HUES48 (cell line): ENCODE results near the gene ATG2A.

ENCODE experiments used
- H3K27ac ChIP-seq: one replicate; pipeline ENCODE4 v1.7.0; 2013; ENCODE audit warnings: low read depth, low read length, inconsistent platforms
- H3K27me3 ChIP-seq: 2 replicates; pipeline ENCODE4 v1.6.1; 2013; ENCODE audit warnings: mild to moderate bottlenecking, low read length; ENCODE audit not compliant: control insufficient read depth, insufficient read depth
- H3K36me3 ChIP-seq: 2 replicates; pipeline ENCODE4 v1.6.1; 2013; ENCODE audit warnings: low read length; ENCODE audit not compliant: control insufficient read depth, insufficient read depth
- H3K4me1 ChIP-seq: 2 replicates; pipeline ENCODE4 v1.6.1; 2013; ENCODE audit warnings: mild to moderate bottlenecking, low read length; ENCODE audit not compliant: control insufficient read depth, insufficient read depth
- H3K4me3 ChIP-seq: 2 replicates; pipeline ENCODE4 v1.5.1; 2013; ENCODE audit warnings: mild to moderate bottlenecking, low read depth, low read length
- H3K9ac ChIP-seq: 2 replicates; pipeline ENCODE4 v1.6.1; 2013; ENCODE audit warnings: mild to moderate bottlenecking, low read depth, low read length, moderate library complexity
- H3K9me3 ChIP-seq: 2 replicates; pipeline ENCODE4 v1.6.1; 2013; ENCODE audit warnings: low read length; ENCODE audit not compliant: control insufficient read depth, insufficient read depth

Gene ATG2A

GRCh38 chr11:64913171-64913727 is 3.8 kb downstream of the ATG2A start:
- Histone ChIP-seq H3K4me3 (no peak overlapping the region), H3K9ac (no peak overlapping the region), H3K27ac (no peak overlapping the region), H3K27me3 (no peaks in the 10 kb centered on the region), H3K4me1 (peaks cover 12% of the 10 kb centered on the region; the same call in 1 of the 2 replicates), H3K36me3 (peaks cover 52% of the 10 kb centered on the region), H3K9me3 (no peaks in the 10 kb centered on the region)

DNA sequence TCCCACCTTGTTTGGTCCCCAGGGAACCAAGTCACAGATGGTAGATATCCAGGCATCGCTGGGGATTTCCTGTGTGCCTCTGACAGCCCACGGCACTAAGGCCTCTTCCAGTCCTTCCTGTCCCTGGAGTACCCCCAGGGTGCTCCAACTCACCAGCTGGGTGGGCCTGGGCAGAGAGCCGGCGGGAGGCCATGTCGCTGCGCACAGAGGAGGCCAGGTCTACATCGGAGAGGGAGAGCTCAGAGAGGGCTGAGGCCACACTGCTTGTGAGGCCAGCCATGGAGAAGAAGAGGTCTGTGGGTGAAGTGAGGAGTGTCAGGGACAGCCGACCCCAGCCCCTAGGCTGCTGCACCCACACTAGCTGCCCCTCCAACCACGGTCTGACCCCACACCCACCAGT is 5.3 kb downstream of the ATG2A start:
- no peaks in the 10 kb centered on the region for H3K9me3 ChIP-seq
- H3K36me3 ChIP-seq = peaks cover 64% of the 10 kb centered on the region

DNA sequence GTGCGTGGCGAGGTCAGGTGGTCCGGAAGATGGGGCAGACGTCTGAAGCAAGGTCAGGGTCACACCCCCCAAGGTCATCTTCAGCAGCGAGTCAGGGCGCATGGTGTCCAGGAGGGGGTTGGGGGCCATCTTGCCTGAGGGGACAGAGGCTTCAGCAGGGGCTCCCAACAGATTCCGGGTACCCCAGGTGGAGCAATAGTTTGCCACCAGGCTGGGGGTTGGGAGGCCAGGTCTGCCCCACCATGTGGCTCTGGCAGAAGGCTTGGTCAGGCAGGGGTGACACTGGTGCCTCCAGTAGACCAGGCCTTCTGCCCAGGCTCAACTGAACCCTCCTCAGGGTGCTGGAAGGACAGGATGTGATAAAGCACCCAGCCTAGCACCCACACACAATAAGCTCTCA is 5.9 kb downstream of the ATG2A start:
- peaks cover 69% of the 10 kb centered on the region for H3K36me3 ChIP-seq
- H3K4me1 ChIP-seq = peaks cover 6% of the 10 kb centered on the region; the same call in 1 of the 2 replicates
- no peak overlapping the region for H3K27ac ChIP-seq
- H3K27me3 ChIP-seq = no peaks in the 10 kb centered on the region
- H3K9ac ChIP-seq = no peak overlapping the region
- H3K4me3 ChIP-seq = no peak overlapping the region
- H3K9me3 ChIP-seq = no peaks in the 10 kb centered on the region

More for the DNA sequence above, 5.3 kb downstream of the ATG2A start:
- Histone ChIP-seq H3K27me3 (no peaks in the 10 kb centered on the region), H3K4me1 (peaks cover 6% of the 10 kb centered on the region; the same call in 1 of the 2 replicates), H3K9ac (no peak overlapping the region), H3K27ac (no peak overlapping the region), H3K4me3 (no peak overlapping the region)

- Histone ChIP-seq H3K27ac (no peak overlapping the region), H3K9me3 (no peaks in the 10 kb centered on the region), H3K9ac (no peak overlapping the region), H3K4me1 (0 out of 2 replicates have a peak, but pooled peaks cover under 1% of the 10 kb centered on the region), H3K36me3 (peaks cover 75% of the 10 kb centered on the region), H3K27me3 (no peaks in the 10 kb centered on the region), H3K4me3 (no peak overlapping the region)
These were observed 6.4 kb downstream of the ATG2A start for GRCh38 chr11:64910451-64911093.

- Histone ChIP-seq H3K27me3 (no peaks in the 10 kb centered on the region), H3K9ac (no peak overlapping the region), H3K4me1 (no peaks in the 10 kb centered on the region), H3K4me3 (no peak overlapping the region), H3K9me3 (no peaks in the 10 kb centered on the region), H3K27ac (no peak overlapping the region), H3K36me3 (peaks cover 81% of the 10 kb centered on the region)
These were observed 7.2 kb downstream of the ATG2A start for GRCh38 chr11:64909653-64910343.

DNA sequence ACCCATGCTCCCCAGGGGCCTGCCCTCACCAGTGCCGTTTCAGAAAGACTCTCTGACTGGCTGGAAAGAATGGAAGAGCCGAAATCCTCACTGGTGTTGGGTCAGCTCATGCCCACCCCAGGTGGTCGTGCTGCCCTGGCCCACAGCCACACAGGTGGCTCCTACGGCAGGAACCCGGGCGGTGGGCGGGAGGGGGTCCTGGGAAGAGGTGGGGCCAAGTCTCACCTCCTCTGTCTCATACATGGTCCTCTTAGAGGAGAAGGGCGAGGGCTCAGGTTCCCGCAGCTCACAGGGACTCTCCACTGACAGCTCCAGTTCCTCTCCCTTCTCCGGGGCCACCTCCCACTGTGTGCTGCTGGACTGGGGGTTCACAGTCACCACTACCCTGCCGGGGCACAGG is 8.2 kb downstream of the ATG2A start:
- H3K9me3 ChIP-seq = no peaks in the 10 kb centered on the region
- no peak overlapping the region for H3K4me3 ChIP-seq
- H3K4me1 ChIP-seq = no peaks in the 10 kb centered on the region
- H3K27me3 ChIP-seq = no peaks in the 10 kb centered on the region
- peaks cover 77% of the 10 kb centered on the region for H3K36me3 ChIP-seq
- no peak overlapping the region for H3K9ac ChIP-seq
- H3K27ac ChIP-seq = no peak overlapping the region

DNA sequence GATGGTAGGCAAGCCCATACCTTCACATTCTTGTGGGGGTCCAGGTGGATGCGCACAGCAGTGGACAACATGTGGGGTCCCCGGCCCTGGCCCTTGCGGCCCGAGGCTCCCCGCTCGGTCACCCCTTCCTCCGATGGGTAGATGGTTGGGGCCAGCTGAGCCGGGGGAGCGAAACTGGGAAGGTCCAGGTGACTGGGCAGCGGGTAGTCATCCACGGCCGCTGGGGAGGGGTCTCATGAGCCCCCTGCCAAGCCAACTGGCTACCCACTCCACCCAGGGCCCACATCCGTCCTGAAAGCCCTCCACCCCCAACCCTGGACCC is 10.7 kb downstream of the ATG2A start:
- Histone ChIP-seq H3K9me3 (no peaks in the 10 kb centered on the region), H3K4me1 (no peaks in the 10 kb centered on the region), H3K9ac (no peak overlapping the region), H3K36me3 (peaks cover 68% of the 10 kb centered on the region), H3K4me3 (no peak overlapping the region), H3K27ac (no peak overlapping the region), H3K27me3 (no peaks in the 10 kb centered on the region)

GRCh38 chr11:64905516-64906313 is 11.3 kb downstream of the ATG2A start:
- Histone ChIP-seq H3K36me3 (peaks cover 65% of the 10 kb centered on the region), H3K9me3 (no peaks in the 10 kb centered on the region), H3K27ac (no peak overlapping the region), H3K4me3 (no peak overlapping the region), H3K9ac (no peak overlapping the region), H3K4me1 (no peaks in the 10 kb centered on the region), H3K27me3 (no peaks in the 10 kb centered on the region)

- Histone ChIP-seq H3K27ac (no peak overlapping the region), H3K4me1 (no peaks in the 10 kb centered on the region), H3K9me3 (no peaks in the 10 kb centered on the region), H3K9ac (no peak overlapping the region), H3K4me3 (no peak overlapping the region), H3K27me3 (no peaks in the 10 kb centered on the region), H3K36me3 (peaks cover 55% of the 10 kb centered on the region)
These were observed 13.6 kb downstream of the ATG2A start for GRCh38 chr11:64903291-64903833.

GRCh38 chr11:64902102-64902900 is 14.7 kb downstream of the ATG2A start:
- Histone ChIP-seq H3K36me3 (peaks cover 59% of the 10 kb centered on the region), H3K9ac (no peak overlapping the region)

More at GRCh38 chr11:64902102-64902900, 14.7 kb downstream of the ATG2A start:
- Histone ChIP-seq H3K27me3 (no peaks in the 10 kb centered on the region), H3K4me1 (no peaks in the 10 kb centered on the region), H3K9me3 (no peaks in the 10 kb centered on the region), H3K27ac (no peak overlapping the region), H3K4me3 (no peak overlapping the region)
